ENCODE data around the gene CEP72.
"Not testable (repeated sequence)": the region's sequence is repeated elsewhere in the genome, so short reads cannot be mapped to it uniquely, and the experiment has no call there.

The CEP72 gene

GRCh38 chr5:673831-674629 is 61.9 kb downstream of the CEP72 start:
- no peak for DNase-seq

DNA sequence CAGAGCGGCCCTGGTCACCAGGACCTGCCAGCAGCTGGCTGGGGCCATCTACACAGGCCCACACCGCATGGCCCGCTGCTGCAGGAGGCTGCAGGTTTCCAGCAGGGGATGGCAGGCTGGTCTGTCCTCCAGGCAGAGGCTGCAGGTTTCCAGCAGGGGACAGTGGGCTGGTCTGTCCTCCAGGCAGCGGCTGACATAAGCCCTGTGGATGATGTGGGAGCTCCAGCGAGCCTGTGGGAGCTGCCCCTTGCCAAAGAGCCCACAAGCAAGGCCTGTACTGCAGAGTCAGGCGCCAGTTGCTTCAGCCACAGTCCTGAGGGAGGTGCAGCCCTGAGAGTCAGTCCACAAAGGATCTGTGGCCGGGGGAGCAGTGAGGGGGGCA is 62.5 kb downstream of the CEP72 start:
- no peak for DNase-seq

DNA sequence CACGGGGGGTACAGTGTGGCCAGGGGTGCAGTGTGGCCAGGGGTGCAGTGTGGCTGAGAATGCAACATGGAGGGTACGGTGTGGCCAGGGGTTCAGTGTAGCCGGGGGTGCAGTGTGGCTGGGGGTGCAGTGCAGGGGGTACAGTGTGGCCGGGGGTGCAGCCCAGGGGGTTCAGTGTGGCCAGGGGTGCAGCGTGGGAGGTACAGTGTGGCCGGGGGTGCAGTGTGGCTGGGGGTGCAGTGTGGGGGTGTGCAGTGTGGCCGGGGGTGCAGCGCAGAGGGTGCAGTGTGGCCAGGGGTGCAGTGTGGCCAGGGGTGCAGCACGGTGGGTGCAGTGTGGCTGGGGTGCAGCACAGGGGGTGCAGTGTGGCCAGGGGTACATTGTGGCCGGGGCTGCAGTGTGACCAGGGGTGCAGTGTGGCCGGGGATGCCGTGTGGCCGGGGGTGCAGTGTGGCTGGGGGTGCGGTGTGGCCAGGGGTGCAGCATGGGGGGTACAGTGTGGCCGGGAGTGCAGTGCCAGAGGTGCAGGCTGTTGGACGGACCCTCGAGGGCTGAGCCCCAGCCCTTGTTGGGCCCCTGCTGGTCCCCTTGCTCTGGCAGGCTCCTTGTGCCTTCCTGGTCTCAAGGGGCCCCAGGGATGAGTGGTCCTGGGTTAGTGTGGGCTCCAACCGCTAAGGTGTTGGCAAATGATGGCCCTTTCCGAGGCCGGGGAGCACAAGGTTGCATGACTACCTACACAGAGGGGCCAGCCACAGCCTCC is 63.2 kb downstream of the CEP72 start:
- DNase-seq, result no peak

DNA sequence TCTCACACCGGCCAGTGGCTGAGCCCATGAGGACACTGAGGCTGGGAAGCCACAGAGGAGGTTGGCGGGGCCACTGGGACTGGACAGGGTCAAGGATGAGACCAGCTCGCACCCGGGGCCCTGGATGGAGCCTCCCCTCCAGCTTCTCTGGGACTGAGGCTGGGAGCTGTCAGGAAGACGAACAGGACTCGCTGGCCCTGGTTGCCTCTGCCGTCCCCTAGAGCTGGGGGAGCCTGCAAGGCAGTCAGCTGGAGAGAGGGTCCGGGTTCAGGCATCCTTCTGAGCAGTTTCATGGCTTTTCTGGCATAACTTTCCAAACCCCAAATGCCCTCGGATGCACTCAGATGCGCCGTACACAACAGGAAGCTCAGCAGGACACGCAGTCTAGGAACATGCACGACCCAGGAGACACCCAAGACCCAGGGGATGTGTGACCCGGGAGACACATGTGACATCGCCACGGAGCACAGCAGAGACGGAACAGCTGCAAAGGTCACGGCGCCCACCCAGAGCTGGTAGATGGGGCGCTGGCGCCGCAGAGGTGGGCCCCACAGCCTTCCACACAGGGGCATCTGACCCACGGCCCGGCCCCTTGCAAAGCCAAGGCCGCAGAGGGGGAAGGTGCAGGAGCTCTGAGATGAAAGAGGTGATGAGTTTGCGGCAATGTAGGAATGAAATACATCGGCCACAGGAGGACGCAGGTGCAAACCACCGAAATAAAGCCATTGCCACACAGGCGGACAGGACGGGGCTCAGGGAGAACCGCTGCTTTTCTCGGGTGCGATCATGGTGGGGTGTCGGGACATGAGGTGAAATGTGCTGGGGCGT is 63.9 kb downstream of the CEP72 start:
- no peak for DNase-seq

- no peak for DNase-seq
These were observed 64.5 kb downstream of the CEP72 start for GRCh38 chr5:676699-677076.

GRCh38 chr5:677131-678101 is 65.3 kb downstream of the CEP72 start:
- no peak for DNase-seq

DNA sequence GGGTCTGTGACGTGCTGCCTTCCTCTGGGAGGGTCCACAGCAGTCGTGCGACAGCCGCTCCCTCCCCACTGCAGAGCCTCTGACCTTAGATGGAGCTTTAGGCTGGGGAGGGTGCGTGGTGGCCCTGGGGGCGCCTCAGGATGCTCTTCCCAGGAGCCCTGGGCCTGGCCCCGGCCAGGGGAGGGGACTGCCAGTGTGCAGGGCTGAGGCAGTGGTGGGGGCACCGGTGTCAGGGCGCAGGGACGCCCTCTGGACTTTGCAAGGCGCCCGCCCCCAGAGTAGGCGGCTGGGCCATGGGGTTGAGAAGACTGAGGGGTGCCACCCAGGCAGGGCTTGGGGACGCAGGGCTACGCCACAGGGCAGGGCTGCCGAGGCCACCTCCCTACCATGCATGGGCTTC is 66.4 kb downstream of the CEP72 start:
- not testable (repeated sequence) for DNase-seq

GRCh38 chr5:679166-679895 is 67.2 kb downstream of the CEP72 start:
- DNase-seq, result not testable (repeated sequence)

DNA sequence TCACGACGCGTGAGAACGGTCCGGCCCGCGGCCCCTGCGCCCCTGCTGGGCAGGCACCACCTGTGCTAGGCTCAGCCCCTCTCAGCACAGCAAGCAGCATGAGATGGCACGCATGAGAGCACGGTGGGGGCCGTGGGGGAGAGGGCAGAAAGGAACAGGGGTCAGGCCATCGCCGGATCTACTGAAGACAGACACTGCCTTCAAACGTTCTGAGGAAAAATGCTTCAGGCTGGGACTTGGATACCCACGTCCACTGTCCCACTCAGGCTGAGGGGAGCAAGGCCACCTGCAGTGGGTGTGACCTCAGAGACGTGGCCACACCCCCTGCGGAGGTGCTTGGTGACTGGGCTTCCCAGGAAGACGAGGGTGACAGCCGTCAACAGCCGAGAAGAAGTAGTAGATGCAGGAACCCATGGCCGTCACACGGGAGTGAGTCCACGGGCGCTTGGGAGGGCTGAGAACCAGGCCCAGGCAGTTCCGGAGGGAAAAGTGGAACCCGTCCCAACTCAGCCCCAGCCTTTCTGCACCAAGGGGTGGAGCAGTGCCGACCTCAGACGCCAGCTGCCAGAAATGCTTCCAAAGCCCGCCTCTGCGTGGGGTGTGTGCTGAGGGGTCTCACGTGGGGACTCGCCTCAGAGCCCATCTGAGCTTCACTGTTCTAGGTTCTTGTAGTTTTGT is 68.1 kb downstream of the CEP72 start:
- DNase-seq, result not testable (repeated sequence)

GRCh38 chr5:680836-681235 is 68.7 kb downstream of the CEP72 start:
- not testable (repeated sequence) for DNase-seq

GRCh38 chr5:681317-682191 is 69.4 kb downstream of the CEP72 start:
- DNase-seq, result not testable (repeated sequence)

DNA sequence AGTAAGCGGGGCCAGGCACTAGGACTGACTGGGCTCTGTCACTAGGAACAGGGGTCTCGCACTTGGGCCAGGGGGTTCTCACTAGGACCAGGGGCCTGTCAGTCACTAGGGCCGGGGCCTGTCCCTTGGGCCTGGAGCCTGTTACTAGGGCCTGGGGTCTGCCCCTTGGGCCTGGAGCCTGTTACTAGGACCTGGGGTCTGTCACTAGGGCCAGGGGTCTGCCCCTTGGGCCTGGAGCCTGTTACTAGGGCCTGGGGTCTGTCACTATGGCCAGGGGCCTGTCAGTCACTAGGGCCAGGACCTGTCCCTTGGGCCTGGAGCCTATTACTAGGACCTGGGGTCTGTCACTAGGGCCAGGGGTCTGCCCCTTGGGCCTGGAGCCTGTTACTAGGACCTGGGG is 70.1 kb downstream of the CEP72 start:
- not testable (repeated sequence) for DNase-seq

- not testable (repeated sequence) for DNase-seq
These were observed 70.7 kb downstream of the CEP72 start for GRCh38 chr5:682651-683358.

GRCh38 chr5:683551-684481 is 71.7 kb downstream of the CEP72 start:
- no peak for DNase-seq

- DNase-seq, result no peak
These were observed 72.6 kb downstream of the CEP72 start for GRCh38 chr5:684751-685216.

- no peak for DNase-seq
These were observed 73.4 kb downstream of the CEP72 start for GRCh38 chr5:685262-686171.

GRCh38 chr5:686172-686523 is 74.0 kb downstream of the CEP72 start:
- DNase-seq, result not testable (repeated sequence)
